HG02623 (cell line): ENCODE data around the gene MAN2B2.

ENCODE experiments used
- ATAC-seq: cut with Tn5 transposase; IDR thresholded peaks from one replicate; pipeline ENCODE4 v1.9.1; 2021; ENCODE audit warnings: moderate library complexity; ENCODE audit not compliant: unreplicated experiment

Gene MAN2B2

GRCh38 chr4:6592804-6593563 is 18.0 kb downstream of the MAN2B2 start:
- no peak for ATAC-seq

- no peak for ATAC-seq
Observed at GRCh38 chr4:6594341-6594740, 19.4 kb downstream of the MAN2B2 start.

DNA sequence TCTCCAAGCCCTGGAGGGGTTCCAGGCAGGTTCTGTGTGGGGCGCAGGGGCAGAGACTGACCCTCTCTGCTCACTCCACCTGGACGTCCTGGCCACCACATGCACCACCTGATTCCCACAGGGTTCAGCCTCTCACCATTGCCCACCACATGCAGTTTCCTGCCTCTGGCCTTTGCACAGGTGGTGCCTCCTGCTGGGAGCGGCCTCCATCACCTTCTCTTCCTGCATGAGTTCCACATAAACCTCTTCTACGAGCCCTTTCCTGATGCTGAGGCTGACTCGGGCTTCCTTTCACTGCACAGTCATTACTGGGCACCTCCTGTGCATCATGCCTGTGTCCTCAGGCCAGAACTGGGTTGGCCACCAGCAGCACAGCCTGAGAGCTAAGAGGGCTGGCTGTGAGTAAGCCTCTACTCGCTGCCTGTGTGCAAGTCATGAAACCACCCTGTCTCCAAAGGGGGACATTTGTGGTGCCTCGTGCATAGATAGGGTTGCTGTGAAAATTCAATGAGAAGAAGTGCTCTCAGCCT is 19.9 kb downstream of the MAN2B2 start:
- ATAC-seq: no peak

GRCh38 chr4:6595897-6596537 is 21.0 kb downstream of the MAN2B2 start:
- ATAC-seq: no peak

DNA sequence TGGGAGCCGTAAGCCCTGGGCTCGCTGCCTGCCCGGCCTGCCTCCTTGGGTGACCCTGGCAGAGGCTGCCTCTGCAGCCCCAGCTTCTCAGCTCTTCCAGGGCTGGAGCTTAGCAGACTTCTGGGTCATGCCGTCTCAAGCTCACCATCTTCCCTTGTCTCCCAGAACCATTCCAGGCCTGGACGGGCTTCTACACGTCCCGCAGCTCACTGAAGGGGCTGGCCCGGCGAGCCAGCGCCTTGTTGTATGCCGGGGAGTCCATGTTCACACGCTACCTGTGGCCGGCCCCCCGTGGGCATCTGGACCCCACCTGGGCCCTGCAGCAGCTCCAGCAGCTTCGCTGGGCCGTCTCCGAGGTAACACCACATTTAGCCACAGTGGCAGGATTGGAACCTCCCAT is 22.0 kb downstream of the MAN2B2 start:
- no peak for ATAC-seq

DNA sequence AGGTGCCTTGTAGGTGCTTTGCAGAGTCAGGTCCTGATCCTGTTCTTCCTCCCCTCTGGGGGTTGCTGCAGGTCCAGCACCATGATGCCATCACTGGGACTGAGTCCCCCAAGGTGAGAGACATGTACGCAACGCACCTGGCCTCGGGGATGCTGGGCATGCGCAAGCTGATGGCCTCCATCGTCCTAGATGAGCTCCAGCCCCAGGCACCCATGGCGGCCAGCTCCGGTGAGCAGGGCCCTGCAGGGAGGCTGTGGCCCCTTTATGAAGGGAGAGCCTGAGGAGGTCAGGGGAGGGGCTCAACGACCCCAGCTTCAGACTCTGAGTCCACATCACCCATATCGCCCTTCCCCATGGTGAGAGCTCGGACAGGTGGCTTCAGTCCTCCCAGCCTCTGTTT is 23.1 kb downstream of the MAN2B2 start:
- ATAC-seq: no peak

DNA sequence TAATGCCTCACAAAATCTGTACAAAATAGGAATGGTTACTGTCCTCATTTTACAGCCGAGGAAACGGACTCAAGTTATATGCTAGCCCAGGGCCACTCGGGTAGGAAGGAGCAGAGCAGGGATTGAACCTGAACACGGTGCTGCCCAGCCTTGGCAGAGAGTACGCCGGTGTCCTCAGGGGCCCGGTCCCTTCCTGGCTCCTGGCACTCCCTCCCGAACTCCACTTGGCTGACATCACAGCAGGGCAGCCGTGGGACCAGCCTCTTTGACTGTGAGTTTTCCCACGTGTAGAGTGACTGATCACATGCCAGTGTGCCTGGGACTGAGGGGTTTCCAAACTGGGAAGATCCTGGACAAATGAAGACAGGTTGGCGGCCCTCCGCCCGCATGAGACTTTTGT is 23.7 kb downstream of the MAN2B2 start:
- ATAC-seq: no peak

- ATAC-seq: no peak
Observed at GRCh38 chr4:6601661-6602250, 26.8 kb downstream of the MAN2B2 start.

DNA sequence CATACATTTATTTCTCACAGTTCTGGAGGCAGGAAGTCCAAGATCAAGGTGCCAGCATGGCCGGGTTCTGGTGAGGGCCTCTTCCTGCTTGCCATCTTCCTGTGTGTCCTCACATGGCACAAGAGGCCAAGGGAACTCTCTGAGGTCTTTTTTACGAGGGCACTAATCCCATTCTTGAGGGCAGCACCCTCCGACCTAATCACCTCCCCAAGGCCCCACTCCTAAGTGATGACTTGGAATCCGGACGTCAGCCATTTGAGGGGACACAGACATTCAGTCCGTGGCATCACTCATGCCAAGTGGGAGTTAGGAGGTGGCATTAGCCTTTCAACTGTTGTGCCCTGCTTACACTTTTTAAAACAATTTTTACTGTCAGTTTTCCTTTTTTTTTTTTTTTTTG is 27.3 kb downstream of the MAN2B2 start:
- no peak for ATAC-seq

DNA sequence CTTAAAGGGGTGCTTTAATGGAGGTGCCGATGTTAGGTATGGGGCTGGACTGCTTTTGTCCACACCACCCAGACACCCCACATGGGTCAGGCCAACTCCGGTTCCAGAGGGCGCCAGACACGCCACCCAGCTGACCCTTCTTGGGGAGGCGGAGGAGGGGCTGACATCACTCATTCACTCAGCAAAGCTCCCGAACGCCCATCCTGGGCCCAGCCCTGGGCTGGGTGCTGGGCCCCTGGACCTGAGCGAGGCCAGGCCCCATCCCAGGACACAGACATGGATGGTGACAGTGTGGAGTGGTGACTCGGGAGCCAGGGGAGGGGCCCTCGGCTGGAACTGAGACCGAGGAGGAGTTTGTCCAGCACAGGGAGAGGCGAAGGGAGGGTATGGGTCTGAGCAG is 28.1 kb downstream of the MAN2B2 start:
- ATAC-seq: no peak

DNA sequence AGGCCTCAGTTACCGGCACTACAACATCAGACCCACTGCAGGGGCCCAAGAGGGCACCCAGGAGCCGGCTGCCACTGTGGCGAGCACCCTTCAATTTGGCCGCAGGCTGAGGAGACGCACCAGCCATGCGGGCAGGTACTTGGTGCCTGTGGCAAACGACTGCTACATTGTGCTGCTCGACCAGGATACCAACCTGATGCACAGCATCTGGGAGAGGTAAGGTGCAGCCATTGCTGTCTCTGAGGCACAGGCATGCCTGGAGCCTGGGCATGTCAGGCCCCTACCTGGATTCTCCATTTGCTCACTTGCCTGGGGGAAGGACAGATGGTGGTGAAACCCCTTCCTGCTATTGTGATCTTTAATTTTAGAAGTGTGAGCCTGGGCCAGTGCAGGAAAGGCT is 30.1 kb downstream of the MAN2B2 start:
- ATAC-seq: no peak

DNA sequence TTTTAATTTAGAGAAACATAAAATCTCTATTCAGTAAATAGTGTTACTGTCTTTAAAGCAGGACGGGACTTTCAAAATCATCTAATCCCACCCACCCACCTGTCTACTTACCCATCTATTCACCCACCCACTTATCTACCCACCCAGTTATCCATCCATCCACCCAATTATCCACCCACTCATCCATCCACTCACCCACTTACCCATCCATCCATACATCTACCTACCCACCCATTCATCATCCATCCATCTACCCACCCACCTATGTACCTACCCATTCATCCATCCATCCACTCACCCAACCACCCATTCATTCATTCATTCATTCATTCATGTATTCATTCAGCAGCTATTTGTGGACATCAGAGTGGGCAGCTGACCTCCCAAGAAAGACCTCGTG is 30.6 kb downstream of the MAN2B2 start:
- ATAC-seq: no peak

DNA sequence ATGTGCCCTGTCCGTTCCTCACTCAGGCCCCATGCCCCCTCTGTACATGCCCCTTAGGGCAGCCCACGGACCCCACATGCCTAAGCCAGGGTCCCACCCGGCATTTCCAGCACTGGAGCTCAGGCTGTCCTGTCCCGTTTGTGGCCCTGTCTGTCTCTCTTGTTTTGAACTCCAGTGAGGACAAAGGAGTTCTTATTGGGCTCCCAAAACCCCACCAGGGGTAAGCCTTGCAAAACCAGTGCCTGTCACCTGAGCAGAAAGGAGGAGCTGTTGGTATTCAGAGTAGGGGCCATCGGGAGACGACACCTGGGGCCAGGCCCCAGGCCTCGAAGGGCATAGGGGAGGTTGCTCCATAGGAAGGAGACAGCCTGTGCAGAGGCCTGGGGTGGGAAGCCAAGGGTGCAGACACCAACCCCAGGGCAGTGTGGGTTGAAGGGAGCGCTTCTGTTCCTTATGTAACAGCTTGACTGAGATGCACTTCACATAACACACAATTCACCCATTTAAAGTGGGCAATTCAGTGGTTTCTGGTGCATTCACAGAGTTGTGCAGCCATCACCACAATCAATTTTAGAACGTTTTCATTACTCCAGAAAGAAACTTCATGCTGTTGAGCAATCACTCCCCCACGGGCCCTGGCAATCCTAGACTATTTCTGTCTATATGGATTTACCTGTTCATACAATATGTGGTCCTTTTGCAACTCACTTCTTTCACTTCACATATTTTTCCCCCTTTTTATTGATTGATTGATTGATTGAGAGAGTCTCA is 31.7 kb downstream of the MAN2B2 start:
- no peak for ATAC-seq

DNA sequence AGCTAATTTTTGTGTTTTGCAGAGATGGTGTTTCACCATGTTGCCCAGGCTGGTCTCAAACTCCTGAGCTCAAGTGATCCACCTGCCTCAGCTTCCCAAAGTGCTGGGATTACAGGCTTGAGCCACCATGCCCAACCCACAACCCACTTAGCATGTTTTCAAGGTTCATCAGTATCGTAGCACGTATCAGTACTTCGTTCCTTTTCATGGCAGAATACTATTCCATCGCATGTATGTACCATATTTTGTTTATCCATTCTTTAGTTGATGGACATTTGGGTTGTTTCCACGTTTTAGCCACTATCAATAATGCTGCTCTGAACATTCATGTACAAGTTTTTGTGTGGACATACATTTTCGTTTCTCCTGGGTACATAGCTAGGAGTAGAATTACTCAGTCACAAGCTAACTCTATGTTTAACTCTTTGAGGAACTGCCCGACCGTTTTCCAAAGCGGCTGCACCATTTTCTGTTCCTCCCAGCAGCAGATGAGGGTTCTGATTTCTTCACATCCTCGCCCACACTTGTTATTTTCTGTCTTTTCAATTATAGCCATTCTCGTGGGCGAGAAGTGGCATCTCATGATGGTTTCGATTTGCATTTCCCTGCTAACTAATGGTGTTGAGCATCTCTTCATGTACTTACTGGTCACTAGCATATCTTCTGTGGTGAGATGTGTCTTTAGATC is 32.5 kb downstream of the MAN2B2 start:
- ATAC-seq: no peak

- no peak for ATAC-seq
Observed at GRCh38 chr4:6608758-6609414, 33.9 kb downstream of the MAN2B2 start.

DNA sequence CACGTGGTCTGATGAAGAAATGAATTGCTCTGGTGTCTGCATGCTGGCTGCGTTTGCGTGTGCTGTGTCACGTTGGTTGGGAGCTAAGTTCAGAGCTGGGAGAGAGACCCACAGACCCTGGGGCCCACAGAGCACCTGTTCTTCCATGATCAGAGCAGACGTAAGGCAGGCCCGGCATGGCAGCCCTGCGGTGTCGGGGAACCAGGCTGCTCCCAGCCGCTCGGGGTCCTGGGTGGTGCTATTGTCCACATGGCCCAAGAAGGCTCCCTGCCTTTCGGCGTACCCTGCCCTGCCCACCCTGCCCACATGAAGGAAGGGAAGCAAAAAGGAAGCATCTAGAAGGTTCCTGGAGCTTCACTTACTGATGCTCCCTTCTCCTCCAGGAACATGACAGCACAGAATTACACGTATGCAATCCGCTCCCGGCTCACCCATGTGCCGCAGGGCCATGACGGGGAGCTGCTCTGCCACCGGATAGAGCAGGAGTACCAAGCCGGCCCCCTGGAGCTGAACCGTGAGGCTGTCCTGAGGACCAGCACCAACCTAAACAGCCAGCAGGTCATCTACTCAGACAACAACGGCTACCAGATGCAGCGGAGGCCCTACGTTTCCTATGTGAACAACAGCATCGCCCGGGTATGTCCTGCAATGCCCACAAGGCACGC is 34.6 kb downstream of the MAN2B2 start:
- no peak for ATAC-seq

DNA sequence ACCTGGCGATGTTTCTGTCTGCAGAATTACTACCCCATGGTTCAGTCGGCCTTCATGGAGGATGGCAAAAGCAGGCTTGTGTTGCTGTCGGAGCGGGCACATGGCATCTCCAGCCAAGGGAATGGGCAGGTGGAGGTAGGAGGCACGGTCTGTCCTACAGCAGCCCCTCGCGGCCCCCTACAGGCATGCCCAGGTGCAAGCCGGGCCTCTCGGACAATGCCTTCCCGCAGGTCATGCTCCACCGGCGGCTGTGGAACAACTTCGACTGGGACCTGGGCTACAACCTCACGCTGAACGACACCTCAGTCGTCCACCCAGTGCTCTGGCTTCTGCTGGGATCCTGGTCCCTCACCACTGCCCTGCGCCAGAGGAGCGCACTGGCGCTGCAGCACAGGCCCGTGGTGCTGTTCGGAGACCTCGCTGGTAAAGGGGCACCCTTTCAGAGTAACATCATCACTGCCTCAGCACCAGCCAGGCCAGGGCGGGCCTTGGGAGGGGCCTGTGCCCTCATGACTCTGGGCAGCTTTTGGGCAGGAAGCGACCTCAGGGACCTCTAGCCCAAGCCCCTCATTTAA is 36.0 kb downstream of the MAN2B2 start:
- ATAC-seq: no peak

DNA sequence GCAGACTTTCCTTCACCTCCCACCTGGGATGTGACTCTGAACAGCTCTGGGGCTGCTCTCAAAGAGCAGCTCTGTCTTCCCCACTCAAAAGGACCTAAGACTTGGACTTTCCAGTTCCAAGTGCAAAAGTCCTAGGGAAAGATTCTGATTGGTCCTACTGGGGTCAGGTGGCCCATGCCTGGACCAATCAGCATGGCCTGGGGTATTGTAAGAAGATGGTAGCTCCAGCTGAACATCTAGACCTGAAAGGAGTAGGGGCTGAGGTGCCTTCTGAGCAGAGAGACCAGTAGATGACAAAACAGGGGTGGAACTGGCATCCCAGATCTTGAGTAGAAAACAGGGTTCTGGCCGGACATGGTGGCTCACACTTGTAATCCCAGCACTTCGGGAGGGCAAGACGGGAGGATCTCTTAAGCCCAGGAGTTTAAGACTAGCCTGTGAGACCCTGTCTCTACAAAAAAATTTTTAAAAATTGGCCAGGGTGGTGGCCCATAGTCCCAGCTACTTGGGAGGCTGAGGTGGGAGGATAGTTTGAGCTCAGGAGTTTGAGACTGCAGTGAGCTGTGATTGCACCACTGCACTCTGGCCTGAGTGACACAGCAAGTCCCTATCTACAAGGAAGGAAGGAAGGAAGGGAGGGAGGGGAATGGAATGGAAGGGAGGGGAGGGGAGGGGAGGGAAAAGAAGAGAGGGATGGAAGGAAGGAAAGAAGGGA is 38.1 kb downstream of the MAN2B2 start:
- ATAC-seq: no peak
